ENCODE measurements around the gene PNMA6F. TPM values are rescaled to one million over a fixed set of nuclear protein-coding genes. Genes with fewer than 3 reads are reported as not detected.

Gene PNMA6F
- total and polyA plus RNA-seq, 4 donors: not detected

GRCh38 chrX:153361781-153362397, 40.3 kb upstream of the PNMA6F start:
- Histone ChIP-seq H3K27ac (ENCODE audit: low read depth in 1 of 2, low read length in 1 of 2) (no peak overlapping the region), H3K9me3 (ENCODE audit: control insufficient read depth in 4 of 4, insufficient read depth in 3 of 4, low read length in 3 of 4) (peaks cover 0 to 11% (median 3%) of the 10 kb centered on the region in 4 donors), H3K9ac (ENCODE audit: insufficient read depth in 1 of 2, low read length in 2 of 2) (no peak overlapping the region), H3K36me3 (ENCODE audit: control insufficient read depth in 4 of 4, insufficient read depth in 4 of 4, low read length in 4 of 4) (no peaks in the 10 kb centered on the region), H3K4me1 (ENCODE audit: control insufficient read depth in 5 of 5, insufficient read depth in 5 of 5, low read length in 5 of 5) (no peaks in the 10 kb centered on the region), H3K27me3 (ENCODE audit: control insufficient read depth in 3 of 3, insufficient read depth in 3 of 3, low read length in 2 of 3) (no peaks in the 10 kb centered on the region), H3K4me3 (no peak overlapping the region)
- WGBS, 2 donors: 56 to 85% methylated on average over 2 of the region's 2 CpGs
- no peak for DNase-seq
- no peak for TF ChIP-seq CTCF (IDR thresholded peaks at IDR 0.05; ENCODE audit: control extremely low read depth, extremely low read depth)
- ATAC-seq (ENCODE audit: insufficient read depth, low FRiP score): no peak

- Histone ChIP-seq H3K9ac (ENCODE audit: insufficient read depth in 1 of 2, low read length in 2 of 2) (no peak overlapping the region), H3K4me1 (ENCODE audit: control insufficient read depth in 5 of 5, insufficient read depth in 5 of 5, low read length in 5 of 5) (no peaks in the 10 kb centered on the region), H3K36me3 (ENCODE audit: control insufficient read depth in 4 of 4, insufficient read depth in 4 of 4, low read length in 4 of 4) (no peaks in the 10 kb centered on the region), H3K9me3 (ENCODE audit: control insufficient read depth in 4 of 4, insufficient read depth in 3 of 4, low read length in 3 of 4) (peaks cover 0 to 19% (median 2%) of the 10 kb centered on the region in 4 donors), H3K27me3 (ENCODE audit: control insufficient read depth in 3 of 3, insufficient read depth in 3 of 3, low read length in 2 of 3) (no peaks in the 10 kb centered on the region), H3K27ac (ENCODE audit: low read depth in 1 of 2, low read length in 1 of 2) (no peak overlapping the region), H3K4me3 (no peak overlapping the region)
- DNase-seq: no peak
- no peak for ATAC-seq (ENCODE audit: insufficient read depth, low FRiP score)
- no peak for TF ChIP-seq CTCF (IDR thresholded peaks at IDR 0.05; ENCODE audit: control extremely low read depth, extremely low read depth)
- WGBS, 2 donors: 84 to 100% methylated on average over 1 of the region's 1 CpG
Measured at GRCh38 chrX:153357877-153358276, 36.3 kb upstream of the PNMA6F start.

GRCh38 chrX:153353416-153353815, 31.8 kb upstream of the PNMA6F start:
- no peak for TF ChIP-seq CTCF (IDR thresholded peaks at IDR 0.05; ENCODE audit: control extremely low read depth, extremely low read depth)
- Histone ChIP-seq H3K27ac (ENCODE audit: low read depth in 1 of 2, low read length in 1 of 2) (no peak overlapping the region), H3K4me3 (no peak overlapping the region), H3K27me3 (ENCODE audit: control insufficient read depth in 3 of 3, insufficient read depth in 3 of 3, low read length in 2 of 3) (no peaks in the 10 kb centered on the region), H3K9me3 (ENCODE audit: control insufficient read depth in 4 of 4, insufficient read depth in 3 of 4, low read length in 3 of 4) (peaks cover 0 to 17% (median 2%) of the 10 kb centered on the region in 4 donors), H3K4me1 (ENCODE audit: control insufficient read depth in 5 of 5, insufficient read depth in 5 of 5, low read length in 5 of 5) (no peaks in the 10 kb centered on the region), H3K9ac (ENCODE audit: insufficient read depth in 1 of 2, low read length in 2 of 2) (no peak overlapping the region), H3K36me3 (ENCODE audit: control insufficient read depth in 4 of 4, insufficient read depth in 4 of 4, low read length in 4 of 4) (peaks cover 0 to 4% (median under 1%) of the 10 kb centered on the region in 4 donors)
- ATAC-seq (ENCODE audit: insufficient read depth, low FRiP score) (no peak), DNase-seq (no peak)
- WGBS, 2 donors: 79 to 81% methylated on average over 9 to 12 of the region's 12 CpGs

GRCh38 chrX:153352858-153353257, 31.3 kb upstream of the PNMA6F start:
- WGBS, 2 donors: 74 to 91% methylated on average over 3 of the region's 3 CpGs
- H3K36me3 ChIP-seq (ENCODE audit: control insufficient read depth in 4 of 4, insufficient read depth in 4 of 4, low read length in 4 of 4): peaks cover 0 to 6% (median 3%) of the 10 kb centered on the region in 4 donors
- H3K9me3 ChIP-seq (ENCODE audit: control insufficient read depth in 4 of 4, insufficient read depth in 3 of 4, low read length in 3 of 4): peaks cover 0 to 12% (median under 1%) of the 10 kb centered on the region in 4 donors
- DNase-seq (no peak), ATAC-seq (ENCODE audit: insufficient read depth, low FRiP score) (no peak)
- no peak overlapping the region for H3K9ac ChIP-seq (ENCODE audit: insufficient read depth in 1 of 2, low read length in 2 of 2)
- no peak overlapping the region for H3K4me3 ChIP-seq
- no peaks in the 10 kb centered on the region for H3K4me1 ChIP-seq (ENCODE audit: control insufficient read depth in 5 of 5, insufficient read depth in 5 of 5, low read length in 5 of 5)
- H3K27me3 ChIP-seq (ENCODE audit: control insufficient read depth in 3 of 3, insufficient read depth in 3 of 3, low read length in 2 of 3): no peaks in the 10 kb centered on the region
- no peak overlapping the region for H3K27ac ChIP-seq (ENCODE audit: low read depth in 1 of 2, low read length in 1 of 2)
- no peak for TF ChIP-seq CTCF (IDR thresholded peaks at IDR 0.05; ENCODE audit: control extremely low read depth, extremely low read depth)

Data from lung (tissue), 12 donors.